Neural progenitor cell (in vitro differentiated cells): ENCODE measurements around the gene WDR1. TPM values are rescaled to one million over a fixed set of nuclear protein-coding genes. Genes with fewer than 3 reads are reported as not detected.

Experiments used
- DNase-seq: peaks from one replicate; pipeline ENCODE4 v3.0.0-alpha.2; 2016; ENCODE audit warnings: low spot score
- H2AFZ ChIP-seq: fragments of 200-600 bp; sonication (generic); replicated peaks from 2 replicates; pipeline ENCODE4 v1.6.1; 2016; ENCODE audit warnings: antibody characterized with exemption
- H3F3A ChIP-seq: fragments of 200-600 bp; sonication (generic); 2 replicates; pipeline ENCODE4 v1.6.1; 2016; ENCODE audit warnings: antibody characterized with exemption, low read depth
- H3K27ac ChIP-seq: fragments of 200-600 bp; sonication (generic); 2 replicates; pipeline ENCODE4 v1.5.1; 2016; ENCODE audit warnings: mild to moderate bottlenecking
- H3K27me3 ChIP-seq: fragments of 200-600 bp; sonication (generic); 2 replicates; pipeline ENCODE4 v1.6.1; 2016; ENCODE audit warnings: mild to moderate bottlenecking, moderate library complexity
- H3K36me3 ChIP-seq: fragments of 200-600 bp; sonication (generic); 2 replicates; pipeline ENCODE4 v1.5.1; 2016
- H3K4me1 ChIP-seq: fragments of 200-600 bp; sonication (generic); 2 replicates; pipeline ENCODE4 v1.6.1; 2016; ENCODE audit warnings: mixed run types
- H3K4me2 ChIP-seq: fragments of 200-600 bp; sonication (generic); 2 replicates; pipeline ENCODE4 v1.6.1; 2016
- H3K4me3 ChIP-seq: fragments of 200-600 bp; sonication (generic); 2 replicates; pipeline ENCODE4 v1.5.1; 2016
- H3K79me2 ChIP-seq: fragments of 200-600 bp; sonication (generic); 2 replicates; pipeline ENCODE4 v1.6.1; 2016; ENCODE audit warnings: low read depth
- H3K9ac ChIP-seq: fragments of 200-600 bp; sonication (generic); 2 replicates; pipeline ENCODE4 v1.6.1; 2016
- H3K9me3 ChIP-seq: fragments of 200-600 bp; sonication (generic); 2 replicates; pipeline ENCODE4 v1.5.1; 2016; ENCODE audit warnings: low read depth
- H4K20me1 ChIP-seq: fragments of 200-600 bp; sonication (generic); 2 replicates; pipeline ENCODE4 v1.6.1; 2016; ENCODE audit warnings: low read depth
- H3K27ac Mint-ChIP-seq: 3 replicates; pipeline ENCODE4 v1.8.0; 2021; ENCODE audit warnings: mixed read lengths
- H3K27me3 Mint-ChIP-seq: 2 replicates; pipeline ENCODE4 v1.8.0; 2022; ENCODE audit warnings: low read depth, mild to moderate bottlenecking, inconsistent platforms, moderate library complexity, mixed read lengths; ENCODE audit not compliant: insufficient read depth
- H3K36me3 Mint-ChIP-seq: 3 replicates; pipeline ENCODE4 v1.8.0; 2021; ENCODE audit warnings: mixed read lengths
- H3K4me1 Mint-ChIP-seq: 3 replicates; pipeline ENCODE4 v1.8.0; 2021; ENCODE audit warnings: mixed read lengths
- H3K4me3 Mint-ChIP-seq: 3 replicates; pipeline ENCODE4 v1.8.0; 2021; ENCODE audit warnings: mild to moderate bottlenecking, moderate library complexity, mixed read lengths
- H3K9me3 Mint-ChIP-seq: 3 replicates; pipeline ENCODE4 v1.8.0; 2020; ENCODE audit warnings: mixed read lengths
- EZH2 ChIP-seq: fragments of 200-600 bp; sonication (generic); IDR thresholded peaks from 2 replicates; pipeline ENCODE4 v1.6.1; 2017; ENCODE audit warnings: antibody characterized with exemption, mild to moderate bottlenecking, moderate library complexity
- EZH2phosphoT487 ChIP-seq: fragments of 200-600 bp; sonication (generic); IDR thresholded peaks from 2 replicates; pipeline ENCODE4 v1.6.1; 2017; ENCODE audit warnings: antibody characterized with exemption
- total RNA-seq: library from RNA; depleted of rRNA; stranded (reverse); fragments of >200 nt; gene quantifications from 2 replicates; pipeline ENCODE4 v1.2.3, GENCODE V29; 2015; ENCODE audit warnings: low replicate concordance
- TF ChIP-seq, protein P1 (sequence below): fragments of 200-600 bp; sonication (generic); IDR thresholded peaks from 2 replicates; pipeline ENCODE4 v1.5.1; 2017; ENCODE audit warnings: antibody characterized with exemption, mild to moderate bottlenecking

Gene WDR1
- total RNA-seq, 1 donor from 2014 or later, result 83.1 TPM

- H3K27me3 Mint-ChIP-seq, result peaks cover 2% of the 10 kb centered on the region
- no peaks in the 10 kb centered on the region for H3K9me3 Mint-ChIP-seq
- H3K79me2 ChIP-seq, result no peaks in the 10 kb centered on the region
- DNase-seq, result no peak
- no peaks in the 10 kb centered on the region for H3K9me3 ChIP-seq
- no peak overlapping the region for H3K27ac ChIP-seq
- H3K4me2 ChIP-seq, result no peak overlapping the region
- TF ChIP-seq, protein P1, sequence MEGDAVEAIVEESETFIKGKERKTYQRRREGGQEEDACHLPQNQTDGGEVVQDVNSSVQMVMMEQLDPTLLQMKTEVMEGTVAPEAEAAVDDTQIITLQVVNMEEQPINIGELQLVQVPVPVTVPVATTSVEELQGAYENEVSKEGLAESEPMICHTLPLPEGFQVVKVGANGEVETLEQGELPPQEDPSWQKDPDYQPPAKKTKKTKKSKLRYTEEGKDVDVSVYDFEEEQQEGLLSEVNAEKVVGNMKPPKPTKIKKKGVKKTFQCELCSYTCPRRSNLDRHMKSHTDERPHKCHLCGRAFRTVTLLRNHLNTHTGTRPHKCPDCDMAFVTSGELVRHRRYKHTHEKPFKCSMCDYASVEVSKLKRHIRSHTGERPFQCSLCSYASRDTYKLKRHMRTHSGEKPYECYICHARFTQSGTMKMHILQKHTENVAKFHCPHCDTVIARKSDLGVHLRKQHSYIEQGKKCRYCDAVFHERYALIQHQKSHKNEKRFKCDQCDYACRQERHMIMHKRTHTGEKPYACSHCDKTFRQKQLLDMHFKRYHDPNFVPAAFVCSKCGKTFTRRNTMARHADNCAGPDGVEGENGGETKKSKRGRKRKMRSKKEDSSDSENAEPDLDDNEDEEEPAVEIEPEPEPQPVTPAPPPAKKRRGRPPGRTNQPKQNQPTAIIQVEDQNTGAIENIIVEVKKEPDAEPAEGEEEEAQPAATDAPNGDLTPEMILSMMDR, result no peak
- TF ChIP-seq EZH2, result no peak
- H3K36me3 ChIP-seq, result no peaks in the 10 kb centered on the region
- H2AFZ ChIP-seq, result no peak overlapping the region
- no peaks in the 10 kb centered on the region for H3K27me3 ChIP-seq
- no peak overlapping the region for H3K4me3 Mint-ChIP-seq
- peaks cover 5% of the 10 kb centered on the region for H4K20me1 ChIP-seq
- peaks cover 8% of the 10 kb centered on the region for H3K4me1 Mint-ChIP-seq
- no peak overlapping the region for H3K27ac Mint-ChIP-seq
- H3K36me3 Mint-ChIP-seq, result peaks cover 29% of the 10 kb centered on the region
- H3K9ac ChIP-seq, result no peak overlapping the region
- no peaks in the 10 kb centered on the region for H3F3A ChIP-seq
- H3K4me1 ChIP-seq, result peaks cover 6% of the 10 kb centered on the region
- no peak overlapping the region for H3K4me3 ChIP-seq
These were observed 42.4 kb downstream of the WDR1 start for GRCh38 chr4:10074076-10074766.

DNA sequence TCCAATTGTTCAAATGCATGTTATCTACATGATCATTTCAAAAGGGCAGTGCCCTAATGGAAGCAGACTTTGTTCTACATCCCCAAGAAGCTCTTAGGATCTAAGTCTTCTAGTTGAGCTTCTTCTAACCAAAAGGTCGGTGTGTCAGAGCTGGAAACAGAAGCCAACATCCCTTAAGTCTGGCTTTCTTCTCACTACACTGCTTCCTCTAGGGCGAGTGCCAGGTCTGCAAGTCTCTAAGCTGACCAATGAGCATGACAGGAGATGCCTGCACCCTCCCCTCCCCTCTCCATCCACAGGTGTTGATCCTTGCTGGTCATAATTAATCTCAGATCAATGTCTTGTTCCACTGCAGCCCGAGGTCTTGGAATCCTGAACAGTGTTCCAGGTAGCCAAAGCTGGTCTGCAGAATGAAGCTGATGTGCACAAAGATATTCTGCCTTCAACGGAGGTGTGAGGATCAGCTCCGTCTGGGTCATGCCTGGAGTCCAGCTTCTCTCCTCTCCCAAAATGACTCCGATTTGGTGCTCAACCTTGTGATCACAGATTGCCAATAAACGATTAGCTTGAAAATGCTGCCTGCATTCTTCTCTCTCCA lies 44.1 kb downstream of the WDR1 start:
- Histone ChIP-seq H4K20me1 (peaks cover 5% of the 10 kb centered on the region), H3K4me2 (no peak overlapping the region), H3K4me1 (peaks cover 10% of the 10 kb centered on the region), H3F3A (no peaks in the 10 kb centered on the region), H3K27me3 (no peaks in the 10 kb centered on the region), H2AFZ (no peak overlapping the region), H3K4me3 (no peak overlapping the region), H3K79me2 (no peaks in the 10 kb centered on the region), H3K9ac (no peak overlapping the region), H3K27ac (no peak overlapping the region), H3K36me3 (no peaks in the 10 kb centered on the region), H3K9me3 (no peaks in the 10 kb centered on the region)
- no peak overlapping the region for H3K27ac Mint-ChIP-seq
- no peak overlapping the region for H3K4me3 Mint-ChIP-seq
- DNase-seq, result no peak
- H3K27me3 Mint-ChIP-seq, result peaks cover 2% of the 10 kb centered on the region
- peaks cover 23% of the 10 kb centered on the region for H3K36me3 Mint-ChIP-seq
- H3K4me1 Mint-ChIP-seq, result peaks cover 8% of the 10 kb centered on the region
- TF ChIP-seq, protein P1, result no peak
- TF ChIP-seq EZH2phosphoT487 (no peak), EZH2 (no peak)
- H3K9me3 Mint-ChIP-seq, result no peaks in the 10 kb centered on the region

- H3K27me3 Mint-ChIP-seq, result no peaks in the 10 kb centered on the region
- peaks cover 13% of the 10 kb centered on the region for H3F3A ChIP-seq
These were observed 47.4 kb downstream of the WDR1 start for GRCh38 chr4:10069075-10069642.

More at GRCh38 chr4:10069075-10069642, 47.4 kb downstream of the WDR1 start:
- H3K4me1 ChIP-seq, result peaks cover 20% of the 10 kb centered on the region
- H3K27ac ChIP-seq, result no peak overlapping the region
- no peak overlapping the region for H3K4me3 Mint-ChIP-seq
- no peaks in the 10 kb centered on the region for H3K9me3 Mint-ChIP-seq
- H2AFZ ChIP-seq, result no peak overlapping the region
- no peak overlapping the region for H3K4me2 ChIP-seq
- H3K4me3 ChIP-seq, result no peak overlapping the region
- DNase-seq, result no peak
- no peaks in the 10 kb centered on the region for H3K79me2 ChIP-seq
- no peaks in the 10 kb centered on the region for H3K36me3 ChIP-seq
- no peaks in the 10 kb centered on the region for H3K9me3 ChIP-seq
- no peak overlapping the region for H3K27ac Mint-ChIP-seq
- H4K20me1 ChIP-seq, result no peaks in the 10 kb centered on the region
- peaks cover 19% of the 10 kb centered on the region for H3K4me1 Mint-ChIP-seq
- H3K36me3 Mint-ChIP-seq, result peaks cover 15% of the 10 kb centered on the region
- H3K9ac ChIP-seq, result no peak overlapping the region
- TF ChIP-seq EZH2phosphoT487 (no peak), EZH2 (no peak)
- TF ChIP-seq, protein P1, result no peak
- no peaks in the 10 kb centered on the region for H3K27me3 ChIP-seq
